ENCODE results near the gene XIRP2. TPM values are rescaled to one million over a fixed set of nuclear protein-coding genes. Genes with fewer than 3 reads are reported as not detected.
A peak's percentile ranks its signal among the peaks of the same experiment; 100 is the strongest.

XIRP2 gene
- total RNA-seq, 1 donor, result 0.09 TPM

- TF ChIP-seq CTCF (IDR thresholded peaks at IDR 0.05; ENCODE audit: insufficient read depth, low read length), result no peak
- DNase-seq (ENCODE audit: low read depth), result peak; percentile 63
- no peak overlapping the region for H3K4me3 ChIP-seq (ENCODE audit: low read depth, low read length)
Measured at GRCh38 chr2:167134381-167135072, 246.2 kb downstream of the XIRP2 start.

GRCh38 chr2:167135706-167136105 lies 247.4 kb downstream of the XIRP2 start:
- no peak for DNase-seq (ENCODE audit: low read depth)
- no peak overlapping the region for H3K4me3 ChIP-seq (ENCODE audit: low read depth, low read length)
- no peak for TF ChIP-seq CTCF (IDR thresholded peaks at IDR 0.05; ENCODE audit: insufficient read depth, low read length)

GRCh38 chr2:167136879-167137596 lies 248.8 kb downstream of the XIRP2 start:
- no peak for TF ChIP-seq CTCF (IDR thresholded peaks at IDR 0.05; ENCODE audit: insufficient read depth, low read length)
- no peak overlapping the region for H3K4me3 ChIP-seq (ENCODE audit: low read depth, low read length)
- no peak for DNase-seq (ENCODE audit: low read depth)

GRCh38 chr2:167140330-167140729 lies 252.1 kb downstream of the XIRP2 start:
- no peak for DNase-seq (ENCODE audit: low read depth)
- no peak overlapping the region for H3K4me3 ChIP-seq (ENCODE audit: low read depth, low read length)
- no peak for TF ChIP-seq CTCF (IDR thresholded peaks at IDR 0.05; ENCODE audit: insufficient read depth, low read length)

GRCh38 chr2:167140767-167141166 lies 252.5 kb downstream of the XIRP2 start:
- H3K4me3 ChIP-seq (ENCODE audit: low read depth, low read length), result no peak overlapping the region
- TF ChIP-seq CTCF (IDR thresholded peaks at IDR 0.05; ENCODE audit: insufficient read depth, low read length), result no peak
- DNase-seq (ENCODE audit: low read depth), result peak; percentile 99

- H3K4me3 ChIP-seq (ENCODE audit: low read depth, low read length), result no peak overlapping the region
- no peak for DNase-seq (ENCODE audit: low read depth)
- TF ChIP-seq CTCF (IDR thresholded peaks at IDR 0.05; ENCODE audit: insufficient read depth, low read length), result no peak
Measured at GRCh38 chr2:167142554-167142953, 254.3 kb downstream of the XIRP2 start.

Measured in fibroblast of the aortic adventitia (primary cell).